ENCODE data around the gene GPR143.

Gene GPR143

GRCh38 chrX:9746148-9746888 is 19.3 kb downstream of the GPR143 start:
- Histone ChIP-seq H3K4me3 (ENCODE audit: low read depth, low read length) (no peak overlapping the region), H3K36me3 (ENCODE audit: control insufficient read depth, insufficient read depth, low read length) (no peaks in the 10 kb centered on the region), H2AFZ (no peak overlapping the region), H3K27ac (peak overlapping the region; percentile 11), H3K9ac (no peak overlapping the region), H3K27me3 (ENCODE audit: control insufficient read depth, insufficient read depth, low read length) (no peaks in the 10 kb centered on the region), H3K9me3 (ENCODE audit: control insufficient read depth, low read length) (no peaks in the 10 kb centered on the region), H3K79me2 (no peaks in the 10 kb centered on the region), H3K4me2 (ENCODE audit: low read length) (no peak overlapping the region), H3K4me1 (no peaks in the 10 kb centered on the region)
- TF ChIP-seq CTCF (IDR thresholded peaks at IDR 0.05), result no peak

GRCh38 chrX:9745417-9746115 is 20.1 kb downstream of the GPR143 start:
- Histone ChIP-seq H3K4me2 (ENCODE audit: low read length) (no peak overlapping the region), H3K27ac (peak overlapping the region; percentile 11), H3K4me1 (no peaks in the 10 kb centered on the region), H3K9me3 (ENCODE audit: control insufficient read depth, low read length) (no peaks in the 10 kb centered on the region), H3K79me2 (no peaks in the 10 kb centered on the region), H3K36me3 (ENCODE audit: control insufficient read depth, insufficient read depth, low read length) (no peaks in the 10 kb centered on the region), H3K9ac (no peak overlapping the region), H2AFZ (no peak overlapping the region), H3K4me3 (ENCODE audit: low read depth, low read length) (no peak overlapping the region), H3K27me3 (ENCODE audit: control insufficient read depth, insufficient read depth, low read length) (no peaks in the 10 kb centered on the region)
- TF ChIP-seq CTCF (IDR thresholded peaks at IDR 0.05), result no peak

- Histone ChIP-seq H2AFZ (no peak overlapping the region), H3K79me2 (no peaks in the 10 kb centered on the region), H3K9ac (no peak overlapping the region)
These were observed 26.5 kb downstream of the GPR143 start for GRCh38 chrX:9739130-9739529.

GRCh38 chrX:9738151-9738550 is 27.5 kb downstream of the GPR143 start:
- Histone ChIP-seq H3K4me1 (no peaks in the 10 kb centered on the region), H3K27me3 (ENCODE audit: control insufficient read depth, insufficient read depth, low read length) (no peaks in the 10 kb centered on the region), H2AFZ (no peak overlapping the region), H3K4me2 (ENCODE audit: low read length) (no peak overlapping the region), H3K9ac (no peak overlapping the region), H3K9me3 (ENCODE audit: control insufficient read depth, low read length) (no peaks in the 10 kb centered on the region), H3K36me3 (ENCODE audit: control insufficient read depth, insufficient read depth, low read length) (no peaks in the 10 kb centered on the region), H3K27ac (no peak overlapping the region), H3K4me3 (ENCODE audit: low read depth, low read length) (no peak overlapping the region), H3K79me2 (no peaks in the 10 kb centered on the region)
- TF ChIP-seq CTCF (IDR thresholded peaks at IDR 0.05), result no peak

More at GRCh38 chrX:9739130-9739529, 26.5 kb downstream of the GPR143 start:
- Histone ChIP-seq H3K4me3 (ENCODE audit: low read depth, low read length) (no peak overlapping the region), H3K36me3 (ENCODE audit: control insufficient read depth, insufficient read depth, low read length) (no peaks in the 10 kb centered on the region), H3K4me2 (ENCODE audit: low read length) (no peak overlapping the region), H3K4me1 (no peaks in the 10 kb centered on the region), H3K9me3 (ENCODE audit: control insufficient read depth, low read length) (no peaks in the 10 kb centered on the region), H3K27ac (no peak overlapping the region), H3K27me3 (ENCODE audit: control insufficient read depth, insufficient read depth, low read length) (no peaks in the 10 kb centered on the region)
- no peak for TF ChIP-seq CTCF (IDR thresholded peaks at IDR 0.05)
